ENCODE results near the gene RAB31.

DNA sequence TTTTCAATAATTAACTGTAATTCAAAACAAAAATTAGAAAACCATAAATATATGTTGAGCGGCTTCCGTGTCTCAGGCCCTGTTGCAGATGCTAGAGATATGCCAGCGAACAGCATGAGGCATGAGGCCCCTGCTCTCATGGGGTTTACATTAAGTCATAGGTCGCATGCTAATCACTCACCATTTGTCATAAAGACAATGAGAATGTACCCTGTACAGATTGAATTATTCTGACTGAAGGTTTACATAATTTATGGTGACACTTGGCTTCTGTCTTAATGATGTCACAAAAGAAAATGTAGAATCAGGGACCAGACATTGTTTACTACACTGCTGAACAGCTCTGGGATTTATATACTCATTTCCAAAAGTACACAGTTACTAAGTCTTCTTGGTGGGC, 199.8 kb downstream of the RAB31 start:
- TF ChIP-seq CTCF (IDR thresholded peaks at IDR 0.05) (no peak), POLR2A (IDR thresholded peaks at IDR 0.05) (no peak)
